Endothelial cell of umbilical vein (primary cell): Measurements from ENCODE around the gene ABLIM1. TPM values are rescaled to one million over a fixed set of nuclear protein-coding genes. Genes with fewer than 3 reads are reported as not detected.

ENCODE experiments used
- BruUV-seq: library from RNA; stranded (reverse); fragments of 400-500 nt; replicated peaks from 2 replicates; lab custom pipeline; 2021; lab: Mats Ljungman, UMichigan
- CTCF ChIA-PET: fragments of 300-600, 350-600 bp; sonication (Branson Sonifier 250); formaldehyde crosslinking; loops from one replicate; lab custom pipeline; 2021; ENCODE audit warnings: antibody characterized with exemption, inconsistent platforms; lab: Charles Lee
- POLR2A ChIA-PET: fragments of 300-600, 350-600 bp; sonication (Branson Sonifier 250); formaldehyde crosslinking; loops from one replicate; lab custom pipeline; 2021; ENCODE audit warnings: antibody characterized with exemption, inconsistent platforms; lab: Charles Lee
- DNase-seq: peaks from one replicate; pipeline ENCODE4 v3.0.0-alpha.2; 2011; ENCODE audit warnings: low read depth, low spot score
- FAIRE-seq: peaks from 2 replicates; lab custom pipeline; 2011; peaks lifted over from hg19 to GRCh38; lab: Jason Lieb, UNC
- H2AFZ ChIP-seq: 2 replicates; pipeline ENCODE4 v1.6.0; 2012; ENCODE audit warnings: low read depth, low read length, control low read depth, inconsistent platforms
- H3K27ac ChIP-seq: 2 replicates; pipeline ENCODE4 v1.5.1; 2011; ENCODE audit warnings: low read depth, mild to moderate bottlenecking, control low read depth, low read length, moderate library complexity; ENCODE audit not compliant: insufficient read depth
- H3K27me3 ChIP-seq, 2 experiments: 2 replicates each; pipeline versions ENCODE4 v1.6.0 to v1.6.1; 2011; ENCODE audit warnings: low read length in 2 of 2, mixed read lengths in 1 of 2; ENCODE audit not compliant: control insufficient read depth in 2 of 2, insufficient read depth in 2 of 2
- H3K36me3 ChIP-seq, 2 experiments: 2 replicates in 1 of 2; 3 replicates in 1 of 2; pipeline ENCODE4 v1.5.1; 2011; ENCODE audit warnings: low read length in 2 of 2, mild to moderate bottlenecking in 1 of 2, moderate library complexity in 1 of 2; ENCODE audit not compliant: control insufficient read depth in 2 of 2, insufficient read depth in 2 of 2; ENCODE audit errors: extremely low read depth in 1 of 2
- H3K4me1 ChIP-seq: 3 replicates; pipeline ENCODE4 v1.5.1; 2011; ENCODE audit warnings: mild to moderate bottlenecking, low read length; ENCODE audit not compliant: control insufficient read depth, insufficient read depth; ENCODE audit errors: extremely low read depth
- H3K4me2 ChIP-seq: 2 replicates; pipeline ENCODE4 v1.6.1; 2011; ENCODE audit warnings: low read length, control low read depth, mixed read lengths; ENCODE audit not compliant: insufficient read depth
- H3K4me3 ChIP-seq, 3 experiments: fragments of 200-600 bp in 1 of 3; sonication (generic), shearing (Covaris generic) in 1 of 3; replicated peaks in 1 of 3; 2 replicates each; pipeline ENCODE4 v1.5.1; 2011 to 2016; ENCODE audit warnings: control low read depth in 3 of 3, low read length in 3 of 3, mild to moderate bottlenecking in 2 of 3, inconsistent platforms in 1 of 3, low read depth in 1 of 3, moderate library complexity in 1 of 3; ENCODE audit not compliant: insufficient read depth in 1 of 3
- H3K79me2 ChIP-seq: 2 replicates; pipeline ENCODE4 v1.6.0; 2012; ENCODE audit warnings: low read length, inconsistent platforms; ENCODE audit not compliant: control insufficient read depth, insufficient read depth
- H3K9ac ChIP-seq: replicated peaks from 2 replicates; pipeline ENCODE3; 2011; ENCODE audit warnings: low read length, control low read depth; ENCODE audit not compliant: insufficient read depth; ENCODE audit errors: extremely low read depth
- H3K9me1 ChIP-seq: replicated peaks from 3 replicates; pipeline ENCODE4 v1.6.0; 2011; ENCODE audit warnings: mild to moderate bottlenecking, low read length; ENCODE audit not compliant: control insufficient read depth, insufficient read depth; ENCODE audit errors: extremely low read depth
- H3K9me3 ChIP-seq: replicated peaks from 2 replicates; pipeline ENCODE4 v1.5.1; 2012; ENCODE audit warnings: low read length, inconsistent platforms; ENCODE audit not compliant: control insufficient read depth, insufficient read depth
- H4K20me1 ChIP-seq: replicated peaks from 2 replicates; pipeline ENCODE3; 2011; ENCODE audit warnings: mild to moderate bottlenecking, low read length; ENCODE audit not compliant: control insufficient read depth, insufficient read depth; ENCODE audit errors: extremely low read depth
- CTCF ChIP-seq, 2 donors: IDR thresholded peaks; 1 replicate in 1 of 2; 2 replicates in 1 of 2; pipeline ENCODE4 v1.5.1; 2011; ENCODE audit warnings: low read length in 2 of 2, mild to moderate bottlenecking in 2 of 2, moderate library complexity in 2 of 2, control low read depth in 1 of 2, inconsistent platforms in 1 of 2, low read depth in 1 of 2; ENCODE audit not compliant: insufficient read depth in 1 of 2; ENCODE audit errors: extremely low read depth in 1 of 2
- EZH2 ChIP-seq: IDR thresholded peaks from 2 replicates; pipeline ENCODE4 v1.6.1; 2012; ENCODE audit warnings: borderline replicate concordance, low read depth, mild to moderate bottlenecking, moderate library complexity, low read length, inconsistent platforms; ENCODE audit not compliant: severe bottlenecking
- FOS ChIP-seq: IDR thresholded peaks from 2 replicates; pipeline ENCODE4 v1.6.1; 2011; ENCODE audit warnings: mild to moderate bottlenecking, low read length, moderate library complexity, borderline replicate concordance; ENCODE audit not compliant: insufficient read depth
- GATA2 ChIP-seq: IDR thresholded peaks from 2 replicates; pipeline ENCODE4 v1.7.0; 2011; ENCODE audit warnings: low read depth, mild to moderate bottlenecking, moderate library complexity, mixed read lengths, low read length; ENCODE audit not compliant: insufficient read length, insufficient read depth
- JUN ChIP-seq: IDR thresholded peaks from 2 replicates; pipeline ENCODE4 v1.6.1; 2011; ENCODE audit warnings: borderline replicate concordance, low read depth; ENCODE audit not compliant: insufficient read length, insufficient read depth
- MAX ChIP-seq: IDR thresholded peaks from 2 replicates; pipeline ENCODE4 v1.6.1; 2011; ENCODE audit not compliant: insufficient read depth, insufficient read length
- MYC ChIP-seq: IDR thresholded peaks from one replicate; pipeline ENCODE4 v1.6.1; 2011; ENCODE audit warnings: mild to moderate bottlenecking, low read depth, low read length
- POLR2A ChIP-seq: IDR thresholded peaks from 2 replicates; pipeline ENCODE4 v1.6.1; 2012; ENCODE audit warnings: low read depth, mild to moderate bottlenecking, control low read depth, low read length
- POLR2AphosphoS5 ChIP-seq: IDR thresholded peaks from 2 replicates; pipeline ENCODE4 v1.6.1; 2012; ENCODE audit warnings: low read depth, mild to moderate bottlenecking, control low read depth, low read length, moderate library complexity; ENCODE audit not compliant: insufficient read depth
- dilution Hi-C: fragments of 300-500 bp; cut with MboI; formaldehyde crosslinking; loops from one replicate; pipeline ENCODE4 v1.15.0; 2019; ENCODE audit warnings: low sequenced_read_pairs; ENCODE audit not compliant: extremely low pct_ligation_motif_present
- intact Hi-C: fragments of 100-400 bp; cut with micrococcal nuclease; formaldehyde crosslinking; loops from one replicate; pipeline ENCODE4 v1.10.0; 2022
- polyA plus RNA-seq, 4 experiments: library from polyadenylated mRNA; depleted of rRNA in 3 of 4; stranded (reverse) in 3 of 4; unstranded in 1 of 4; fragments of >200 nt; gene quantifications; 2 replicates each; pipeline versions ENCODE4 v1.2.1 to v1.2.3, GENCODE V29; 2011 to 2012; ENCODE audit warnings: missing spikeins in 1 of 4
- total RNA-seq: library from RNA; stranded (reverse); gene quantifications from 2 replicates; pipeline ENCODE4 v1.2.3, GENCODE V29; 2021

The ABLIM1 gene
- total and polyA plus RNA-seq, 2 donors (not counting 3 experiments of a cell fraction or from before 2014, with no cell fraction given) = 128 to 235 TPM

- H2AFZ ChIP-seq = no peak overlapping the region
- H3K4me1 ChIP-seq = peaks cover 18% of the 10 kb centered on the region
- dilution Hi-C loops (no loop called here), intact Hi-C loops (no loop called here)
- BruUV-seq = no TSS peak
- ChIA-PET POLR2A (no interaction called here), CTCF (interaction anchor here (0.7 to 1.9 kb wide), 4 partner anchors 12 to 85 kb away, joined by 3 to 6 read pairs (median 4); no protein-coding TSS in a partner anchor)
- DNase-seq (no peak), FAIRE-seq (no peak)
- no peaks in the 10 kb centered on the region for H3K9me1 ChIP-seq
- H3K27ac ChIP-seq = no peak overlapping the region
- H3K79me2 ChIP-seq = no peaks in the 10 kb centered on the region
- no peaks in the 10 kb centered on the region for H3K9me3 ChIP-seq
- H3K27me3 ChIP-seq = peaks cover 2 to 4% of the 10 kb centered on the region in 2 experiments
- TF ChIP-seq EZH2 = no peak
- TF ChIP-seq POLR2A = no peak
- no peak for TF ChIP-seq MAX
- no peaks in the 10 kb centered on the region for H3K36me3 ChIP-seq
- H3K4me2 ChIP-seq = no peak overlapping the region
- no peaks in the 10 kb centered on the region for H4K20me1 ChIP-seq
- no peak overlapping the region for H3K4me3 ChIP-seq
- H3K9ac ChIP-seq = no peak overlapping the region
Measured at GRCh38 chr10:114386452-114386851, 271.6 kb downstream of the ABLIM1 start.

- Histone ChIP-seq H4K20me1 (no peaks in the 10 kb centered on the region), H3K36me3 (no peaks in the 10 kb centered on the region), H3K27me3 (peaks cover 6 to 11% of the 10 kb centered on the region in 2 experiments), H3K4me2 (no peak overlapping the region), H3K4me3 (no peak overlapping the region), H3K9ac (no peak overlapping the region), H3K27ac (no peak overlapping the region), H3K9me3 (no peaks in the 10 kb centered on the region), H2AFZ (no peak overlapping the region), H3K9me1 (no peaks in the 10 kb centered on the region), H3K4me1 (peaks cover 18% of the 10 kb centered on the region), H3K79me2 (no peaks in the 10 kb centered on the region)
- DNase-seq = no peak
- TF ChIP-seq FOS (no peak), MYC (no peak), MAX (no peak), JUN (no peak), EZH2 (no peak), CTCF (IDR thresholded peaks at IDR 0.05; ENCODE audit: extremely low read depth in 1 of 2, insufficient read depth in 1 of 2, low read depth in 1 of 2, low read length in 2 of 2) (no peak), POLR2AphosphoS5 (no peak), POLR2A (no peak), GATA2 (no peak)
- CTCF ChIA-PET = interaction anchor here (1.9 kb wide), 1 partner anchor 11 kb away, joined by 6 read pairs; no protein-coding TSS in a partner anchor
- no peak for FAIRE-seq
- POLR2A ChIA-PET = no interaction called here
- dilution Hi-C loops = no loop called here
- intact Hi-C loops = no loop called here
- no TSS peak for BruUV-seq
Measured at GRCh38 chr10:114385557-114385956, 272.5 kb downstream of the ABLIM1 start.
